K562 (cell line): Measurements from ENCODE around the gene ZNHIT3. TPM values are rescaled to one million over a fixed set of nuclear protein-coding genes. Genes with fewer than 3 reads are reported as not detected.

Experiments
- CREB1 ChIP-seq, 2 experiments: sonication (generic) in 1 of 2; formaldehyde crosslinking in 1 of 2; IDR thresholded peaks; 2 replicates each; pipeline versions ENCODE4 v1.6.1 to v1.8.0; 2012 to 2022; ENCODE audit warnings: inconsistent platforms in 1 of 2, mild to moderate bottlenecking in 1 of 2, missing genetic modification reagents in 1 of 2, moderate library complexity in 1 of 2
- DEAF1 ChIP-seq: fragments of 450-650 bp; formaldehyde crosslinking; IDR thresholded peaks from 2 replicates; pipeline ENCODE4 v1.4.0; 2020; ENCODE audit warnings: mild to moderate bottlenecking, moderate library complexity
- E2F6 ChIP-seq, 2 experiments: IDR thresholded peaks; 2 replicates each; pipeline ENCODE4 v1.6.1; 2011; ENCODE audit warnings: borderline replicate concordance in 1 of 2, control low read depth in 1 of 2, low read depth in 1 of 2, low read length in 1 of 2, mild to moderate bottlenecking in 1 of 2, mixed read lengths in 1 of 2, moderate library complexity in 1 of 2; ENCODE audit not compliant: insufficient read depth in 1 of 2, insufficient read length in 1 of 2, poor library complexity in 1 of 2, severe bottlenecking in 1 of 2; ENCODE audit errors: extremely low read depth in 1 of 2
- GATAD2A ChIP-seq: fragments of 450-650 bp; IDR thresholded peaks from 2 replicates; pipeline ENCODE4 v1.6.1; 2017
- HDAC6 ChIP-seq: IDR thresholded peaks from 2 replicates; pipeline ENCODE4 v1.6.1; 2012; ENCODE audit warnings: low read depth, mild to moderate bottlenecking, control low read depth, inconsistent platforms, low read length, moderate library complexity
- HES1 ChIP-seq: fragments of 450-650 bp; IDR thresholded peaks from 2 replicates; pipeline ENCODE4 v1.6.1; 2016; ENCODE audit warnings: low read depth, mild to moderate bottlenecking, moderate library complexity
- HOXB6 ChIP-seq: fragments of 250-450 bp; sonication (Bioruptor Pico); IDR thresholded peaks from 2 replicates; pipeline ENCODE4 v1.5.1; 2022; ENCODE audit warnings: mild to moderate bottlenecking, borderline replicate concordance
- ID3 ChIP-seq, 2 experiments: fragments of 250-450 bp in 1 of 2; fragments of 450-650 bp in 1 of 2; sonication (Bioruptor Pico) in 1 of 2; IDR thresholded peaks; 2 replicates each; pipeline versions ENCODE4 v1.6.1 to v1.8.0; 2016 to 2021; ENCODE audit warnings: mild to moderate bottlenecking in 2 of 2, moderate library complexity in 2 of 2, missing compliant biosample characterization in 1 of 2, missing genetic modification characterization in 1 of 2
- JUNB ChIP-seq: fragments of 450-650 bp; formaldehyde crosslinking; conservative IDR thresholded peaks from 2 replicates; pipeline ENCODE4 v1.4.0; 2020; ENCODE audit warnings: mild to moderate bottlenecking
- MTA2 ChIP-seq: fragments of 450-650 bp; IDR thresholded peaks from 2 replicates; pipeline ENCODE4 v1.6.1; 2016; ENCODE audit warnings: low read depth
- NCOA1 ChIP-seq: fragments of 450-650 bp; IDR thresholded peaks from 2 replicates; pipeline ENCODE4 v1.6.1; 2016; ENCODE audit warnings: low read depth
- NR3C1 ChIP-seq: sonication (generic); formaldehyde crosslinking; IDR thresholded peaks from 2 replicates; pipeline ENCODE4 v1.8.1; 2022; ENCODE audit warnings: missing genetic modification reagents
- RAD51 ChIP-seq: fragments of 450-650 bp; IDR thresholded peaks from 2 replicates; pipeline ENCODE4 v1.7.1; 2016; ENCODE audit warnings: low read depth, mild to moderate bottlenecking, borderline replicate concordance
- RUNX1 ChIP-seq: sonication (generic); IDR thresholded peaks from 2 replicates; pipeline ENCODE4 v1.6.1; 2016; ENCODE audit warnings: antibody characterized with exemption, low read depth
- SNAPC5 ChIP-seq: fragments of 250-450 bp; sonication (Bioruptor Pico); IDR thresholded peaks from 2 replicates; pipeline ENCODE4 v1.8.0; 2021; ENCODE audit warnings: moderate library complexity, mild to moderate bottlenecking, inconsistent platforms
- ZFX ChIP-seq: sonication (generic); formaldehyde crosslinking; IDR thresholded peaks from 2 replicates; pipeline ENCODE4 v1.8.0; 2022; ENCODE audit warnings: mild to moderate bottlenecking, missing genetic modification reagents, moderate library complexity
- ZNF121 ChIP-seq: sonication (generic); formaldehyde crosslinking; conservative IDR thresholded peaks from 2 replicates; pipeline ENCODE4 v1.8.0; 2022; ENCODE audit warnings: missing genetic modification reagents
- ZNF224 ChIP-seq: sonication (generic); formaldehyde crosslinking; IDR thresholded peaks from 2 replicates; pipeline ENCODE4 v1.8.0; 2022; ENCODE audit warnings: mild to moderate bottlenecking, missing genetic modification reagents
- ZNF512 ChIP-seq: IDR thresholded peaks from 2 replicates; pipeline ENCODE4 v1.6.1; 2016; ENCODE audit warnings: missing genetic modification characterization, missing compliant biosample characterization
- ZNF695 ChIP-seq: fragments of 450-650 bp; formaldehyde crosslinking; IDR thresholded peaks from 2 replicates; pipeline ENCODE4 v1.4.0; 2020; ENCODE audit warnings: mild to moderate bottlenecking, moderate library complexity
- ZNF75A ChIP-seq: fragments of 450-650 bp; formaldehyde crosslinking; IDR thresholded peaks from 2 replicates; pipeline ENCODE4 v1.4.0; 2020; ENCODE audit warnings: mild to moderate bottlenecking
- polyA plus RNA-seq, 8 experiments: library from polyadenylated mRNA; depleted of rRNA in 4 of 8; stranded (reverse) in 5 of 8; unstranded in 3 of 8; fragments of >200 nt; fragmentation: Nextera tagmentation in 2 of 8; fragmentation: Illumina TruSeq in 1 of 8; extraction: Ambion mirVana in 2 of 8; extraction: Trizol in 1 of 8; gene quantifications; 2 replicates each; pipeline versions ENCODE4 v1.2.1 to v1.2.3, GENCODE V29; 2011 to 2014; ENCODE audit warnings: inconsistent platforms in 1 of 8, missing spikeins in 1 of 8
- total RNA-seq, 7 experiments: library from RNA; depleted of rRNA in 6 of 7; stranded (reverse); fragments of >200 nt in 6 of 7; fragmentation: Illumina TruSeq in 2 of 7; extraction: Trizol in 2 of 7; gene quantifications; 2 replicates each; pipeline versions ENCODE4 v1.2.1 to v1.2.3, GENCODE V29; 2011 to 2021; ENCODE audit warnings: low replicate concordance in 1 of 7

ZNHIT3 gene
- total and polyA plus RNA-seq, 9 of the 15 experiments (the other 6 are each of a cell fraction or from before 2014, with no cell fraction given): 45.0 to 300 (median 88.4) TPM

GRCh38 chr17:36534840-36535668 lies 48.6 kb downstream of the ZNHIT3 start, which contains the start of the genes MYO19 and PIGW (continued):
- TF ChIP-seq ZNF512 (tag) (no peak), MTA2 (no peak), JUNB (0 out of 2 replicates have a peak, but pooled peaks have one; percentile 17), NCOA1 (no peak; the same call in 1 of the 2 replicates), E2F6 (IDR thresholded peaks at IDR 0.05; ENCODE audit: borderline replicate concordance in 1 of 2, extremely low read depth in 1 of 2, insufficient read depth in 1 of 2, insufficient read length in 1 of 2, low read depth in 1 of 2, low read length in 1 of 2, poor library complexity in 1 of 2, severe bottlenecking in 1 of 2) (peak; percentile 93 to 98), HOXB6 (CRISPR knock-in tag) (no peak), RUNX1 (no peak), GATAD2A (0 out of 2 replicates have a peak, but pooled peaks have one; percentile 5), HES1 (0 out of 2 replicates have a peak, but pooled peaks have one; percentile 38), RAD51 (no peak; the same call in 1 of the 2 replicates), DEAF1 (CRISPR knock-in tag) (no peak), ZNF121 (CRISPR knock-in tag) (no peak), ZFX (CRISPR knock-in tag) (peak; percentile 86), CREB1 (IDR thresholded peaks at IDR 0.05) (peak; percentile 44), CREB1 (CRISPR knock-in tag; IDR thresholded peaks at IDR 0.05) (peak; percentile 74), ZNF75A (CRISPR knock-in tag) (no peak), ZNF695 (CRISPR knock-in tag) (0 out of 2 replicates have a peak, but pooled peaks have one; percentile 20), ID3 (CRISPR knock-in tag; IDR thresholded peaks at IDR 0.05) (no peak), ID3 (tag; IDR thresholded peaks at IDR 0.05) (0 out of 2 replicates have a peak, but pooled peaks have one; percentile 22), SNAPC5 (CRISPR knock-in tag) (no peak), NR3C1 (CRISPR knock-in tag) (0 out of 2 replicates have a peak, but pooled peaks have one; percentile 42), ZNF224 (CRISPR knock-in tag) (no peak), HDAC6 (no peak)
